HK-2 (cell line): ENCODE measurements around the gene PAPPA.

Experiments
- DNase-seq: peaks from one replicate; pipeline ENCODE4 v3.0.0-alpha.2; 2018; ENCODE audit not compliant: unreplicated experiment

Gene PAPPA

GRCh38 chr9:116232424-116233159 is 79.0 kb downstream of the PAPPA start:
- DNase-seq: peak; percentile 72

GRCh38 chr9:116233160-116233530 is 79.6 kb downstream of the PAPPA start:
- DNase-seq: no peak

- DNase-seq: peak; percentile 80
Observed at GRCh38 chr9:116234081-116234480, 80.5 kb downstream of the PAPPA start.

- no peak for DNase-seq
Observed at GRCh38 chr9:116236979-116237378, 83.4 kb downstream of the PAPPA start.

- no peak for DNase-seq
Observed at GRCh38 chr9:116237456-116237855, 83.9 kb downstream of the PAPPA start.

- peak; percentile 57 for DNase-seq
Observed at GRCh38 chr9:116238225-116238624, 84.6 kb downstream of the PAPPA start.

- DNase-seq: no peak
Observed at GRCh38 chr9:116238776-116239340, 85.3 kb downstream of the PAPPA start.

- DNase-seq: no peak
Observed at GRCh38 chr9:116243708-116244107, 90.1 kb downstream of the PAPPA start.

GRCh38 chr9:116247284-116247683 is 93.7 kb downstream of the PAPPA start:
- DNase-seq: no peak

- DNase-seq: no peak
Observed at GRCh38 chr9:116247791-116248374, 94.3 kb downstream of the PAPPA start.

- DNase-seq: no peak
Observed at GRCh38 chr9:116250891-116251290, 97.3 kb downstream of the PAPPA start.

GRCh38 chr9:116251366-116251765 is 97.8 kb downstream of the PAPPA start:
- no peak for DNase-seq

- DNase-seq: no peak
Observed at GRCh38 chr9:116260531-116260930, 106.9 kb downstream of the PAPPA start.

- no peak for DNase-seq
Observed at GRCh38 chr9:116262448-116262847, 108.9 kb downstream of the PAPPA start.

GRCh38 chr9:116264361-116264760 is 110.8 kb downstream of the PAPPA start:
- no peak for DNase-seq

- DNase-seq: no peak
Observed at GRCh38 chr9:116267021-116267420, 113.4 kb downstream of the PAPPA start.

GRCh38 chr9:116269250-116269649 is 115.7 kb downstream of the PAPPA start:
- DNase-seq: no peak

GRCh38 chr9:116270546-116270945 is 117.0 kb downstream of the PAPPA start:
- no peak for DNase-seq

GRCh38 chr9:116271340-116271739 is 117.7 kb downstream of the PAPPA start:
- DNase-seq: no peak

GRCh38 chr9:116271991-116272390 is 118.4 kb downstream of the PAPPA start:
- no peak for DNase-seq

GRCh38 chr9:116274293-116274692 is 120.7 kb downstream of the PAPPA start:
- DNase-seq: no peak

GRCh38 chr9:116275418-116276195 is 122.0 kb downstream of the PAPPA start:
- no peak for DNase-seq

GRCh38 chr9:116276196-116276493 is 122.6 kb downstream of the PAPPA start:
- DNase-seq: no peak
